Suprapubic skin (tissue), 4 donors: Measurements from ENCODE around the gene RPP14. TPM values are rescaled to one million over a fixed set of nuclear protein-coding genes. Genes with fewer than 3 reads are reported as not detected.
A peak's percentile ranks its signal among the peaks of the same experiment; 100 is the strongest.

Experiments used
- DNase-seq, 2 donors: peaks; one replicate each; pipeline ENCODE4 v3.0.0-alpha.2; 2019; ENCODE audit warnings: low spot score in 2 of 2
- H3K27ac ChIP-seq: fragments of 200-600 bp; sonication (generic); one replicate; pipeline ENCODE4 v1.5.1; 2019
- H3K27me3 ChIP-seq: fragments of 200-600 bp; sonication (generic); one replicate; pipeline ENCODE4 v1.5.1; 2019
- H3K36me3 ChIP-seq: fragments of 200-600 bp; sonication (generic); one replicate; pipeline ENCODE4 v1.5.1; 2019
- H3K4me1 ChIP-seq: fragments of 200-600 bp; sonication (generic); one replicate; pipeline ENCODE4 v1.5.1; 2019
- H3K4me3 ChIP-seq: fragments of 200-600 bp; sonication (generic); one replicate; pipeline ENCODE4 v1.5.1; 2019; ENCODE audit warnings: mild to moderate bottlenecking
- H3K9me3 ChIP-seq: fragments of 200-600 bp; sonication (generic); one replicate; pipeline ENCODE4 v1.5.1; 2019
- EP300 ChIP-seq: sonication (generic); formaldehyde crosslinking; IDR thresholded peaks from one replicate; pipeline ENCODE4 v1.6.1; 2017; ENCODE audit warnings: antibody characterized with exemption
- POLR2A ChIP-seq, 2 donors: fragments of 450-650 bp; IDR thresholded peaks; one replicate each; pipeline ENCODE4 v1.6.1; 2017; ENCODE audit warnings: antibody characterized with exemption in 2 of 2, mild to moderate bottlenecking in 2 of 2, moderate library complexity in 2 of 2
- POLR2AphosphoS5 ChIP-seq, 3 donors: sonication (generic); formaldehyde crosslinking; IDR thresholded peaks; one replicate each; pipeline ENCODE4 v1.6.1; 2017; ENCODE audit warnings: antibody characterized with exemption in 3 of 3
- WGBS: methylation state at CpG from one replicate; pipeline ENCODE4 v1.1.5; 2018; 5-methylcytosine and 5-hydroxymethylcytosine counted together
- total RNA-seq, 4 donors: library from RNA; depleted of rRNA; stranded (reverse); fragments of >200 nt; gene quantifications; one replicate each; pipeline ENCODE4 v1.1.0, GENCODE V29; 2016
- TF ChIP-seq, protein P1 (sequence below), 2 donors: fragments of 200-600 bp in 1 of 2; fragments of 450-650 bp in 1 of 2; sonication (generic) in 1 of 2; IDR thresholded peaks; one replicate each; pipeline ENCODE4 v1.5.1; 2016 to 2019; ENCODE audit warnings: antibody characterized with exemption in 2 of 2, mild to moderate bottlenecking in 1 of 2, moderate library complexity in 1 of 2

Gene RPP14
- total RNA-seq, 4 donors from 2014 or later, result 5.0 to 9.9 (median 8.0) TPM

DNA sequence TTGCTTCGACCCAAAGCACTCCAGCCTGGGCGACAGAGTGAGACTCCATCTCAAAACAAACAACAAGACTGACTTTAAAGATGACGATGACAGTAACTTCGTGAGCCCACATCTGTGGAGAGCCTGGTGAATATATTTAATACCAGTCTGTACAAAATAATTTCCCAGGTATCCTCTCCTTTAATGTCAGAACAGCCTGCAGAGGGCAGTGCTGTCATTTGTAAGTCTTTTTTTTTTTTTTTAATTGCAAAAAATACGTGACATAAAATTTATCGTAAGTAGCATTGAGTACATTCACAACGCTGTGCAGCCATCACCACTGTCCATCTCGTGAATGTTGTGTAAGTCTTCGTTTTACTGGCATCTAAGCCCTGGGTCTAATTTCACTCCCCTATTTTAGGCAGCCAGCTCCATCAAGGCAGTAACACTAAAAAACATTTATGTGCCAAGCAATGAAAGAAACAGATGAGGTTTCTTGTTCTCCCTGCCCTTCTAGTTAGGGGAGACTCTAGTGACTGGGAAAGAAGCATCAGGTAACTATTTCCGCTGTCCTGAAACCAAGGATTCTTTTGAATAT lies 1.7 kb downstream of the RPP14 start:
- no peak for DNase-seq
- TF ChIP-seq EP300, result no peak
- TF ChIP-seq, protein P1, sequence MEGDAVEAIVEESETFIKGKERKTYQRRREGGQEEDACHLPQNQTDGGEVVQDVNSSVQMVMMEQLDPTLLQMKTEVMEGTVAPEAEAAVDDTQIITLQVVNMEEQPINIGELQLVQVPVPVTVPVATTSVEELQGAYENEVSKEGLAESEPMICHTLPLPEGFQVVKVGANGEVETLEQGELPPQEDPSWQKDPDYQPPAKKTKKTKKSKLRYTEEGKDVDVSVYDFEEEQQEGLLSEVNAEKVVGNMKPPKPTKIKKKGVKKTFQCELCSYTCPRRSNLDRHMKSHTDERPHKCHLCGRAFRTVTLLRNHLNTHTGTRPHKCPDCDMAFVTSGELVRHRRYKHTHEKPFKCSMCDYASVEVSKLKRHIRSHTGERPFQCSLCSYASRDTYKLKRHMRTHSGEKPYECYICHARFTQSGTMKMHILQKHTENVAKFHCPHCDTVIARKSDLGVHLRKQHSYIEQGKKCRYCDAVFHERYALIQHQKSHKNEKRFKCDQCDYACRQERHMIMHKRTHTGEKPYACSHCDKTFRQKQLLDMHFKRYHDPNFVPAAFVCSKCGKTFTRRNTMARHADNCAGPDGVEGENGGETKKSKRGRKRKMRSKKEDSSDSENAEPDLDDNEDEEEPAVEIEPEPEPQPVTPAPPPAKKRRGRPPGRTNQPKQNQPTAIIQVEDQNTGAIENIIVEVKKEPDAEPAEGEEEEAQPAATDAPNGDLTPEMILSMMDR (IDR thresholded peaks at IDR 0.05), result peak; percentile 9 to 18
- 22% methylated on average over 10 of the region's 10 CpGs for WGBS
- H3K36me3 ChIP-seq, result peaks cover 32% of the 10 kb centered on the region
- peaks cover 37% of the 10 kb centered on the region for H3K4me1 ChIP-seq
- no peaks in the 10 kb centered on the region for H3K27me3 ChIP-seq
- H3K9me3 ChIP-seq, result no peaks in the 10 kb centered on the region
- peak overlapping the region; percentile 99 for H3K27ac ChIP-seq
- peak overlapping the region; percentile 88 for H3K4me3 ChIP-seq

DNA sequence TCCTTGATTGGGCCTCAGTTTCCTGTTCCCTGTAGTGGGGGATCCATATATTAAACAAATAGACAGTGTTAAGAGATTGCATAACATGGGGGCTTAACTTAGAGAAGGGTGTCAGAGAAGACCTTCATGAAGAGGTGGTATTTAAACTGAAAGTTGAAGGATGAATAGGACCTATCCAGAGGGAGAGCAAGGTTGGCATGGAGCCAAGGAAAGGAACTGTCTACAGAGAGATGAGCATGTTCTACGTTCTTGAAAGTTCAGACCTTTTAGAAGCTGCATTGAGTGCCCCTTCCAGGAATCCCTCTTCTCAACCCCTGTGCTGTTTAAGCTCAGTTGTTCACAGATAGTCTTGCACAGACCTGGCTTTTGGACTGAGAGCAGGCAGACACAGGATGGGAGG lies 2.7 kb downstream of the RPP14 start:
- H3K36me3 ChIP-seq, result peaks cover 42% of the 10 kb centered on the region
- WGBS, result 8% methylated on average over 1 of the region's 1 CpG

DNA sequence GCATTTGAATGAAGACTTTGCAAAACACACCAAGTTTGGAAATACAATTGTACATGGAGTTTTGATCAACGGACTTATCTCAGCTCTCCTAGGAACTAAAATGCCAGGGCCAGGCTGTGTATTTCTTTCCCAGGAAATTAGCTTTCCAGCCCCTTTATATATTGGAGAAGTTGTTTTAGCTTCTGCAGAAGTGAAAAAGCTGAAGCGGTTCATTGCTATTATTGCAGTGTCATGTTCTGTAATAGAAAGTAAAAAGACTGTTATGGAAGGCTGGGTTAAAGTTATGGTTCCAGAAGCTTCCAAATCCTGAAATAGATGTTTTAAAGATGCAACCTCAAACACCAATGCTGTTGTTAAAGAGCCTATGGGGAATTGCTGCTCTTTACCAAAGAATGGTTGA lies 11.8 kb downstream of the RPP14 start:
- H3K27me3 ChIP-seq, result no peaks in the 10 kb centered on the region
- H3K27ac ChIP-seq, result no peak overlapping the region
- WGBS, result 85% methylated on average over 2 of the region's 2 CpGs
- no peak overlapping the region for H3K4me3 ChIP-seq
- peaks cover 67% of the 10 kb centered on the region for H3K36me3 ChIP-seq
- no peak for DNase-seq
- no peak for TF ChIP-seq EP300
- TF ChIP-seq POLR2AphosphoS5 (IDR thresholded peaks at IDR 0.05), result no peak
- TF ChIP-seq POLR2A (IDR thresholded peaks at IDR 0.05), result no peak
- TF ChIP-seq, protein P1 (IDR thresholded peaks at IDR 0.05), result no peak
- no peaks in the 10 kb centered on the region for H3K4me1 ChIP-seq
- H3K9me3 ChIP-seq, result no peaks in the 10 kb centered on the region

More for the DNA sequence above, 2.7 kb downstream of the RPP14 start:
- H3K4me1 ChIP-seq, result peaks cover 37% of the 10 kb centered on the region
- no peak for TF ChIP-seq EP300
- TF ChIP-seq POLR2A (IDR thresholded peaks at IDR 0.05), result no peak
- no peak for TF ChIP-seq POLR2AphosphoS5 (IDR thresholded peaks at IDR 0.05)
- TF ChIP-seq, protein P1 (IDR thresholded peaks at IDR 0.05), result no peak
- DNase-seq, result no peak
- peak overlapping the region; percentile 88 for H3K4me3 ChIP-seq
- no peaks in the 10 kb centered on the region for H3K27me3 ChIP-seq
- no peak overlapping the region for H3K27ac ChIP-seq
- no peaks in the 10 kb centered on the region for H3K9me3 ChIP-seq

DNA sequence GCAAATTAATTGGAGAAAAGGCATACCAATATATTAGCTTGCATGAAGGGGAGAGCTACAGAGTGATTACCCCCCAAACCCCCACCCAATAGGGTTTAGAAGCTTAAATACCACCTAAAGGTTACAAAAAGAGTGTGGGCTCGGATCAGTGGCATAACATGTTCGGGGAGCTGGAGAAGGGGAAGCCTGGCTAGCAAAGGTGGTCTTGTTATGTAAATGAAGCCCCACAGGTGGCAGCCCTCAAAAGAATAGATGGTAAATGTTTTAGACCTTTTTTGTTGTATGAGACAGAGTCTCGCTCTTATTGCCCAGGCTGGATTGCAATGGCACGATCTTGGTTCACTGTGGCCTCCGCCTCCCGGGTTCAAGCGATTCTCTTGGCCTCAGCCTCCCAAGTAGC lies 15.7 kb downstream of the RPP14 start:
- no peak for TF ChIP-seq POLR2A (IDR thresholded peaks at IDR 0.05)
- TF ChIP-seq EP300, result no peak
- TF ChIP-seq POLR2AphosphoS5 (IDR thresholded peaks at IDR 0.05), result no peak
- TF ChIP-seq, protein P1 (IDR thresholded peaks at IDR 0.05), result no peak
- H3K27ac ChIP-seq, result no peak overlapping the region
- H3K36me3 ChIP-seq, result peaks cover 32% of the 10 kb centered on the region
- H3K9me3 ChIP-seq, result no peaks in the 10 kb centered on the region
- H3K27me3 ChIP-seq, result no peaks in the 10 kb centered on the region
- H3K4me3 ChIP-seq, result no peak overlapping the region
- H3K4me1 ChIP-seq, result peaks cover 12% of the 10 kb centered on the region
- DNase-seq, result no peak
- WGBS, result 92% methylated on average over 7 of the region's 7 CpGs

DNA sequence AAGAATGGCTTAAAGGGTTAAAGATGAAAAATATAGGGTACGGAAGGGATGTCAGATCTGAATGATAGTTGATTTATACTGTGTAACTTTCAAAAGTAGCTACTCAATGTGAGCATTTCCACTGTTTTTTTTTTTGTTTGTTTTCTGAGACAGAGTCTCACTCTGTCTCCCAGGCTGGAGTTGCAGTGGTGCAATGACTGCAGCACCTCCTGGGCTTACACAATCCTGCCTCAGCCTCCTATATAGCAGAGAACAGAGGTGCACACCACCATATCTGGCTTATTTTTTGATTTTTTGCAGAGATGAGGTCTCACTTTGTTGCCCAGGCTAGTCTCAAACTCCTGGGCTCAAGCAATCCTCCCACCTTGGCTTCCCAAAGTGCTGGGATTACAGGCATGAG lies 16.7 kb downstream of the RPP14 start:
- no peak for TF ChIP-seq EP300
- no peak for TF ChIP-seq POLR2A (IDR thresholded peaks at IDR 0.05)
- TF ChIP-seq, protein P1 (IDR thresholded peaks at IDR 0.05), result no peak
- 76% methylated on average over 1 of the region's 1 CpG for WGBS

More for the DNA sequence above, 16.7 kb downstream of the RPP14 start:
- Histone ChIP-seq H3K4me1 (peaks cover 12% of the 10 kb centered on the region), H3K27me3 (no peaks in the 10 kb centered on the region), H3K9me3 (no peaks in the 10 kb centered on the region), H3K36me3 (peaks cover 22% of the 10 kb centered on the region), H3K4me3 (no peak overlapping the region), H3K27ac (no peak overlapping the region)
- DNase-seq, result no peak
